Amniotic stem cell (primary cell): ENCODE results near the gene ACTRT2.

Experiments
- DNase-seq: peaks from one replicate; lab custom pipeline; 2025; lab: John Stamatoyannopoulos, UW

Gene ACTRT2

DNA sequence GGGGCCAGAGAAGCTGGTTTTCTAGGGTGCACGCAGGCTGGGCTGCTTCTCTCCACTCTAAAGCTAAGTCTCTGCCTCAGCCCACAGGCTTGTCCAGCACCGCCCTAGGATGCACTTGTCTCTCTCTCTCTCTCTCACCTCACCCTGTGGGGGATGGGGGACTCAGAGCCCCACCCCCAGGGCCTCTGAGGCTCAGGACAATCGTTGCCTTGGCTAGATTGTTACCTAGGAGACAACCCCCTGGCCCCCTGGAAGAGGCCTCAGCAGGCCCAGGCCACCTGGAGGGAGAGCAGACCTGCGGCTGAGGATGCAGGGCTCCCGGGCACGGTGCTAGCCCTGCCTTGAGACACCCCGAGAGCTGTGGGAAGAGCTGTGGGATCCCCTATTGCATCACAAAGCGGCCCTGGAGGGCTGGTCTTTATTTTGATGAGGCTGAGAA is at the start of gene ACTRT2:
ACTRT2 (plus strand) TSS at position 235 of the 439 bp plus-strand sequence. CDS start 220 bp downstream, outside the sequence.
- no peak for DNase-seq

DNA sequence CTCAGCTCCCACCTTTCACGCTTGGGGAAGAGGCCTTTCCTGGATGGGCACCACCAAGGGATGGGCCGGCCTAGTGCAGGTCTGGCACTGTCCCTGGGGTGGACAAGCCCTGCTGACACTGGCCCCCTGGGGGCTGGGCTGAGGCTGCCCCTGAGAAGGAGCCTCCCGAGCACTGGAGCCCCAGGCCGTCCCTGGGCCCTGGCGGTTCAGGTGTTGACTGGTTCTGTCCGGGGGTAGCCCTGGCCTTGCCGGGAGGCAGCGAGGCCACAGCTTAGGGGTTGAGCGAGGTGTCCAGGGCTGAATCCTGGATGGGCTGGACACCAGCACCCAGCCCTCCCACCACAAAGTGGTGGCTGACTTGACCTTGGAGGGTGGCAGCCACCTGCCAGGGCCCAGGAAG is 49.7 kb upstream of the ACTRT2 start:
- no peak for DNase-seq

DNA sequence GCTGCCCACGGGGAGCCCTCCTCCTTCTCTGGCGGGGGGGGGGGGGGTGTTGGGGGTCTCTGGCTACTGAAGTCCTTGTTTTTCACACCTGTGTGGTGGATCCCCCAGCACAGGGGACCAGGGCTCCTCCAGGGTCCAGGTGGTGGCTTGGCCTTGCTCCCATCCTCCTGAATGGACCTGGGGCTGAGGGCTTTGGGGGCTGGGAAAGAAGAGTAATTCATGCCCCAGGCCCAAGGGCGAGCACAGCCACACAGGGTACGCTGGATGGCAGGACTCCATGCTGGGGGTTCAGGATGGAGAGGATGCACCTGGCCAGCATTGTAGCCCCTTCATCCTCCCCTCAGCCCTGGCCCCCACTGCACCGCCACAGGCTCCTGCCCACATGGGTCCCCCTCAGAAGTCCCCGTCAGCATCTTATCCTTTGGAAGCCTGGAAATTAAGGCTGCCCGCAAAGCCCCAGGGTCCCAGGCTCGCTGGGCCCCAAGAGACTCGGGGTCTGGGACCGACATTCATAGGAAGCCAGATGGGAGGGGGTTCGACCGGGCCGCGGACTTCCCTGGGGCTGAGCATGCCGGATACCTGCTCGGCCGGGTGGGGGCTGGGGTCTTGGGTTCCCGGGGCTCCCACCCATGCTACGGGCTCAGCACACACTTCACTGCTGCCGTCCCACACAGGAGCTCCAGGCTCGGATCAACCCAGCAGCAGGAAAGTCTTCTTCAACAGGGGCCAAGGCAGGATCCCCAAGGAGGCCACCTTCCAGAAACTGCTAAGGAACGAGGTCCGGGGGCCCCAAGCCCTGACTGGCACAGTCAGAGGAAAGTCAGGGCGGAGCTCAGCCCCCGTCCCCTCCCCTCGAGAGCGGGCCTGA is 49.0 kb upstream of the ACTRT2 start:
- no peak for DNase-seq

DNA sequence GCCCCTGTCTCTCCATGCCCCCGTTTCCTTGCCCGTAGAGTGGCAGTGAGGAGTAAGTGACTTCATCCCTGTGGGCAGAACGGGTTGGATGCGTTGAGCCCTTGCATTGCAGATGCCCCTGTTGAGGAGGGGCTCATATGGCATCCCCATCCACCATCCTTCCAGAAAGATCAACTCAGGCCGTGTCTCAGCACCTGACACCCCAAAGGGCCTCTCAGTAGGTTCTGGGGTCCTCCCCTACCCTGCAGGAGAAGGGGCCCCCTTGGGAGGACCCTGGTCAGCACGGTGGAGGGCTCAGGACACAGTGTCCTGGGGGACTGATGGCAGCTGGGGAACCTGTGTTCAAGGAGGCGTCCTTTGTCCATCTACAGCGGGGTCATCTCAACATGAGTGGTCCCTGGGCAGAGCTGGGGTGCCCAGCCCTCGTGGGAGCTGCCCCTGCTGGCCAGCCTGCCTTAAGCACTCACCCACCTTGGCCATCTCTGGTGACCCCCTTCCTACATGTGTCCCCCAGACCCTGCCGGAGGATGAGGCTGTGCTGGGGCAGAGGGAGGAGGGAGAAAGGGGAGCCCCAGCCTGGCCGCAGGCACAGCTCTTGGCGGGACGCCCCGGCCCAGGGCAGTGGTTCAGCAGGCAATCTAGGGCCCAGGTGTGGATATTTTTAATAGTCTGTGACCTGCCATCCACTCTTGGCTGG is 48.2 kb upstream of the ACTRT2 start:
- no peak for DNase-seq

DNA sequence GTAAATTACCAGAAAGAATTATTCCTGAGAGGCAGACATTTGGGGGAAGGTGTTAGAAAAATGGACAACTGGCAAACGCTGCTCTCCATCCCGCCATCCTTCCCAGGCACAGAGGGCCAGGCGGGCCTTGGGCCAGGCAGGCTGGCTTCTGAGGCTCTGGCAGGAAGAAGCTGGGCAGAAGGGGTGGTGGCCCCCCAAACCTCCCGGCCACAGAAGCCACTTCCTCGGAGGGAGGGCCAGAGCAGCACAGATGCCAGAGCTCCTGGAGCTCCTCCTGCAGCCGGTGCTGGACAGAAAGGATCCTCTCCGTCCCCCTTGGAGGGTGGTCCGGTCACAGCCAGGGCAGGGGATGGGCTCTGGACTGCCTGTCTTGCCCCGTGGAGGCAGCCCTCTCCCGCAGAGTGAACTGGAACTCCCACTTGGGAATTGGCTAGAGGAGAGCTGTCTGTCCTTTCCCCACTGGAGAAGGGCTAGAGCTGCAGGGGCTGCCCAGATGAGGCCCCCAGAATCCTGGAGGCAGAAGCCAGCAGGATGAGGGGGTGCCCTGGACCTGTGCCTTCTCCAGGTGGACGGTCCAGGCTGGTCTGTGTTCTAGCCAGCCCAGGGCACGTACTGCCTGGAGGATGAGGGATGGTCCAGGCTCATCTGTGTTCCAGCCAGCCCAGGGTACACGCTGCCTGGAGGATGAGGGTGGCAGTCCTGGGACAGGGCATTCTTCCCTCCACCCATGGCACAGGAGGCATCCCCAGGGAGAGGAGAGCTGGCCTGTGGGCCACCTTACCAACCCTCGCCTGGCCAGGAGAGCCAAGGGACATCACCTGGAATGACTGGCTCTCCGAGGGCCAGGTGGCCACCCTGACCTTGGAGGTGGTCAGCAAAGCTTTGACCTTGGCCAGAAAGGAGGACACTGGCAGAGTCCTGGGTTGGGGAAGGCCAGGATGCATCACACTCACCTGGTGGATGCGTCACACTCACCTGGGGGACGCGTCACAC is 47.4 kb upstream of the ACTRT2 start:
- DNase-seq = no peak

DNA sequence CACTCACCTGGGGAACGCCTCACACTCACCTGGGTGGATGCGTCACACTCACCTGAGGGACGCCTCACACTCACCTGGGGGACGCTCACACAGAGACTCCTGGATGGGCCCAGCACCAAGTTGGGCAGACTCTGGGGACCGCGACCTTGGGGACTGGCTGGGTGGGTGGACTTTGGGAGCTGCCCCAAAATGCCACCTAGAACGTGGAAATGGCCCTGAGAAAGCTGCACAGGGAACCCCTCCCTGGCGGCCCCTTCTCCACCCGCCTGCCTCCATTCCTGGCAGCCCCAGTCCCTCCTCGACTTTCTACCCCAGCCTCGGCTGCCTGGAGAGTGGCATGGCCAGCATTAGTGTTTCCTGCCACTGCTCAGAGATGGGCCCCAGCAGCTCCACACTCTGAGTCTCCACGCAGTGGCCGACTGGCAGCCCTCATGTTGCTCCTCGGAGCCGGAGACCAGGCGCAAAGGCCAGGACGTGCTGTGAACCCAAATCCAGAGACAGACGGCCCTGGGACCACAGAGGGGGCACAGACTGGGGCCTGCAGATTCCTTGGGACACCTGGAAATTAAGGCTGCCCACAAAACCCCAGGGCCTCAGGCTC is 46.5 kb upstream of the ACTRT2 start:
- DNase-seq = no peak

DNA sequence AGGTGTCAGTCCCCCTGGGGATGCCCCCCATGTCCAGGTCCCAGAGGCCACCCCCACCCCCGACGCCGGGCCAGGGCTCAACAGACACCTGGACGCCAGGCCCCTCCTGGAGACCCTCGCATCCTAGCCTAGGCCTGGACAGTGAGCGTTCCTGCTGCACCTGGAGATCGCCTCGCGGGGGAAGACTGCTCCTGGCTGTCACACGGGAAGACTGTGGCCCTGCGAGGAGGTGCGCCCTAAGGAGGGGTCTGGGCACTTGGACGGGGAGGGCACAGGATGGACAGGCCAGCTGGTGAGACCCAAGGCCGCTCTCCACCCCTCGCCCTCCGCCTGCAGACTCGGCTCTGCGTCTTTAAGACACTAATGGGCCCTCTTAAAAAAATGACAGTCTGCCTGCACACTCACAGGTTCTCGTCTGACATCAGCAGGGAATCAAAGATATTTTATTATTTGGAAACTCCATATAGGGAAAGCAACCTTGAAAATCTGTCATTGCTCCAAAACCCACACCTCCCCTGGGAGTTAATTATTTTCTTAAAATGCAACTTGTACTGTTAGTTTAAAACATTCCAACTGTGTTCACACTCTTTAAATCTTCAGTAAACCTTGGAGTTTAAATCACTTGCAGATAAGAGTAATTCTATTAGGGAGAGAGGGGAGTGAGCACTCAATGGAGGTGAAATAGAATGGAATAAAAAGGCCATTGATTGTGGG is 45.6 kb upstream of the ACTRT2 start:
- DNase-seq = no peak

DNA sequence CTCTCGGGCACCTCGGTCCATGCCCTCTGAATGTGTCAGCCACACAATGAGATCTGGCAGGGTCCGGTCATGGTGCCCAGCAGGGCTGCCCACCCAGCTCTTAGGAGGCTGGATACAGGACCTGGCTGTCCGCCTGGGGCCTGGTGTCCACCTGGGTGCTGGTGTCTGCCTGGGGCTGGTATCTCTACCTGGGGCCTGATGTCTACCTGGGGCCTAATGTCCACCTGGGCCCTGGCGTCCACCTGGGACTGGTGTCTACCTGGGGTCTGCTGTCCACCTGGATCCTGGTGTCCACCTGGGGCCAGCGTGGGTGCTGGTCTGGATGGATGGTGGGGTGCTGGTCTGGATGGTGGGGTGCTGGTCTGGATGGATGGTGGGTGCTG is 45.1 kb upstream of the ACTRT2 start:
- no peak for DNase-seq

DNA sequence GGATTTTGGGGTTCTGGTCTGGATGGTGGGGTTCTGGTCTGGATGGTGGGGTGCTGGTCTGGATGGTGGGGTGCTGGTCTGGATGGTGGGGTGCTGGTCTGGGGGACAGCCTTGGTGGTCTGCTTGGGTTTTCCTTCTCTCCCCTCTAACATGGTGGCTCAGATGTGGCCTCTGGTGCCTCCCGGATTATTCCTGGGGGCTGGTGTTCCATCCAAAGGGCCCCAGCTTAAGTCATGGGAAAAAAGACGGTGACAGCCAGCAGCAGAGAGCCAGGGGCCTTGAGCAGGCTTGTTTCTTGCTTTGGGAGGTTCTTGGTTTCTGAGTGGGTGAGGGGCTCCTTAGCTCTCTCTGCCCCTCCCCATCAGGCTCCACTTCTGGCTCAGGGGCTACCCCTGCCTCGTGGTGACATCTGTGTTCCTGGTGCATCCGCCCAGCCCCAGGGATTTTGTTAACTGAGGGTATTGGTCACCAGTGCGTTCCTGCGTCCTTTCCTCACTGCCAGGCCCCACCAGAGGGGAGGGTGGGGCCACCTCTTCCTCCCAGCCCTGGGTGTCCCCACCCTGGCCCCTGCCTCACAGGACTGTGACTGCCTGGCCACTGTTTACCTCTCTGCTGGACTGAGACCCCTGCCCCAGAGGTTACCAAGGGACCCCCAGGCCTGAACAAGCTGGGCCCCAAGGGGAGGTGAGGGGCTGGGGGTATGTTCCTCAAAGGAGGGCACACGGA is 43.2 kb upstream of the ACTRT2 start:
- no peak for DNase-seq

DNA sequence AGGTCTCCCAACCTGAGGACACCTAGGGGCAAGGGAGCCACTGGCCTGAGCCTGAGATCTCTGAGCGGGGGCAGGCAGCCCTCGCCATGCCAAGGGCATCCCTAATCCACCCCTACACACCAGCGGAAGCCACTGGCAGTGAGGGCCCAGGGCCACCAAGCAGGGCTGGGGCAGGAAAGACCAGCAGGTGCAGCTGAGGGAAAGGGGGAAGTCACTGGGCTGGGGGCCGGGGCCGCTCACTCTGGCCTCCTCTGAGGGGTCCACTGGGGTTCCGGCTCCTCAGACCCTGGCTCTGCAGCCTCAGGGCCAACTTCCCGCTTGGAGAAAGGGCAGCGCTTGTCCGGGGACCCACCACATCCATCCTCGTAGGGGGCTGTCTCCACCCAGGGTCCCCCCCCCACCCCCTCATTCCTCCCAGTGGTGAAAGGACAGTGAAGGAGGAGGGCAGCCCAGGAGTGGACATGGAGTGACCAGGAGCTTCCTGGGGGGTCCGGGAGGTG is 42.5 kb upstream of the ACTRT2 start:
- DNase-seq = no peak

DNA sequence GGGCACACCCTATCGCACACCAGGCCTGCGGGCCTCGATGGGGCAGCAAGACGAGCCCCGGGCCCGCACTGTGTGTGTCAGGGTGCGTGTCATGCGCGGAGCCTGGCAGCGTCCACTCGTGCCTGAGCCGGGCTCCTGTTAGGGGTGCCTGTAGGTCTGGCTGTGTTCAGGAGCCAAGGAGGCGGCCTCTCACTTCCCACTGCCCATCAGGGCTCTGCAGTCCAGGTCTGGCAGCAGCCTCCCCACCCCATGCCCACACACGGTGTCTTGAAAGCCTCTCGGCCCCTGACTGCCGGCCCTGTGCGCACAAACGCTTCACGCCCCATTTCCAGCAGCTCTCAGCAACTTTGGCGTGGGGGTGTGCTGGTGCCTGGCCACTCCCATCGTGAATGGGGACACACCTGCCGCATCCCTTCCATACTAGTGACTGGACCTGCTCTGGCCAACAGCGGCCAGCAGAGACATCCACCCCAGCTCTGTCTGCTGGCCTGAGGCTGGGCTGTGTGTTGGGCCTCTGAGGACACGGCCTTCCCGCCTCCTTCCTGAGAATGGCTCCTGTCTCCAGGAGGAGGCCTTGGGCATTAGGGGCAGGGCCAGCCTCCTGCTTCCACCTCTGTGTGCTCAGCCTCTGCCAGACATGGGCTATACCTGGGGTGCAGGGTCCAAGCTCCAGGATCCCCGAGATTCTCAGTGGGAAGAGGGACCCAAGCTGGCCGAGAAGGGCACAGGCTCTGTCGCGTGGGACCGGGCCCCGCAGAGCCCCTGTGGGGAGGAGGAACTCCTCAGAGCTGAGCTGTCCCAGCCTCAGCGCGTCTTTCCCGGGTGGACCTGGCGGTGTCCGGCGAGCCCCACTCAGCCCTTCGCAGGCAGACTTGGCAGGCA is 41.8 kb upstream of the ACTRT2 start:
- no peak for DNase-seq

DNA sequence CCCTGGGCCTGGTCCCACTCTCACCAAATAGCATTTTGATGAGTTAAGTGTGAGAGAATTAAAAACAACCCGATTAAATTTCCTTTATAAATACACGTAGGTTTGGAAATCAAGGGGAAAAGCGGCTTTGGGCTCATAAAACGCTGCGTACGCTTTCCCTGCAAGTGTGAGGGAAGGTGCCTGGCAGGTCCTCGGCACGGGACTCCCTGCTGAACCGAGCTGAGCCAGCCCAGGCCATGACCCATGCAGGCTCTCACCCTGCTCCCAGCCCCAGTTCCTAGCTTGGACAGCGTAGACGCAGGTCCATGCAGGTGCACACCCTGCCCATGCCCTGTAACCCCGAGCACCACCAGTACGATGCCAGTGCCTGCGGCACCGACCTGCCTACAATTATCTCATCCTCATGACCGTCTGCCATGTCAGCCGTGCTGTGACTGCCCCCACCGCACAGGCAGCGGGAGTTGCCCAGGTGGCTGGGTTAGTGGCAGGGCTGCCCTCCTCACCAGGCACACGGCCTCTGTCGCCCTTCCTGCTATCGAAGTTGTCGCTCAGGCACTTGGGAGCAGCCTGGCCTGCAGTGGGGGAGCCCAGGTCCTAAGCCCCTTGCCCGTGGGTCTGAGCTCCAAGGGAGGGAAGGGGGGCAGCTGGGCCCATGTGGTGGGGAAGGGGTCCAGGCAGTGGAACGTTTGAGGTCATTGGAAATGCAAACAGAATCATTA is 41.0 kb upstream of the ACTRT2 start:
- no peak for DNase-seq

DNA sequence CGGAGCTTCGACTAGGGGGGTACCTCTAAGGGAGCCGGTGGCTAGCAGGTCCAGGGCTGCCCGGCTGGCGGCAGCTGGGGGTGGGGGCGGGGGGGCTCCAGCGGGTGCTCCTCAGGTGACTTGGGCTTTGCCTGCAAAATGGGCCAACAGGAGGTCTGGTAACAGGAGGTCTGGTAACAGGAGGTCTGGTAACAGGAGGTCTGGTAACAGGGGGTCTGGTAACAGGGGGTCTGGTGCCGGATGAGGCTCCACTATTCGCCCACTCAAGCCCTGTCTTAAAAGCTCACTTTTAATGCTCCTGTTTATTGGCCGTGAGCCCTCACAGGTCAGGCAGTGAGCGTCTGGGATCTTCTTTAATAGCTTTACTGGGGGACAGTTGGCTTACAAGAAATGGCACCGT is 40.4 kb upstream of the ACTRT2 start:
- no peak for DNase-seq

DNA sequence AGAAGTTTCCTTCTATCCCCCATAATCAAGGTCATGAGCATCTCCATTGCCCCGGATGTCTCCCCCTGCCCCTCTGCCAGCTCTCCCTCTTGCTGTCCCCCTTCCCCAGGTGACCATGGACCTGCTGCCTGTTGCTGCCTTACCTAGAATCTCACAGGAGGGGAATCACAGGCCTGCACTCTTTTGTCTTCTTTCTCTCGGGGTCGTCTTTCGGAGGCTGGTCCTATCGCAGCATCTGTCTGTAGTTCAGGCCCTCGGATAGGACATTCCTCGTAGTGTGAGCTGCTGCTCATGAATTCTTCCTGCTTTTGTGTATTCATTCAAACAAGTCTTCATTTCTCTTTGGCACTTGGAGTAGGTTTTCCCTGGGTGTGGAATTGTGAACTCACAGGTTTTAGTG is 39.9 kb upstream of the ACTRT2 start:
- no peak for DNase-seq

DNA sequence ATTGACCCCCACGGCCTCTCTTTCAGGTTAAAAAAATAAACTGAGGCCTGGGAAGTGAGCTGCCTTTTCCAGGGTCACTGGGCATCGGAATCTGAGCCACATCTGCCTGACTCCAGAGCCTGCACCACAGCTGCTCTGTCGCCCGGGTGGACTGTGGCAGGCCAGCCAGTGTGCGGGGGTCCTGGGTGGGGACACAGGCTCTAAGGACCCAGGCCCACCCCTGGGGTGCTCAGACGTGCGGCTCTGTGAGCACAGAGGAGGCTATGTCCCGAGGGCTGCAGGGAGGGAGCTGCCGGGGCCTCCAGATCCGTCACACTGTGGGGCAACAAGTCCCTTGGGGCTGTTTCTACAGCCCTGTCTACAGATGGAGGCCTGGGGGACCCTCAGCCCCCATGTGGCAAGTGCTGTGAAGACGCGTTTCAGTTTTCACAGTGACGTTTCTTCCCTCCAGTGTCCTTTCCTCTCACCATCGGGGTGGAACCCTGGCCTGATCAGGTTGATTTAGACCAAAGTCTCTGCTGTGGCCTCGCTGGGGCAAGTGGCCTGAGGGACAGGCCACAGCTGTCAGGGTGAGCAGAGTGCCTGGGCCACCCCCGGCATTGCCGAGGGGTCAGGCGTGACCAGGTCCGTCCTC is 39.2 kb upstream of the ACTRT2 start:
- DNase-seq = no peak

DNA sequence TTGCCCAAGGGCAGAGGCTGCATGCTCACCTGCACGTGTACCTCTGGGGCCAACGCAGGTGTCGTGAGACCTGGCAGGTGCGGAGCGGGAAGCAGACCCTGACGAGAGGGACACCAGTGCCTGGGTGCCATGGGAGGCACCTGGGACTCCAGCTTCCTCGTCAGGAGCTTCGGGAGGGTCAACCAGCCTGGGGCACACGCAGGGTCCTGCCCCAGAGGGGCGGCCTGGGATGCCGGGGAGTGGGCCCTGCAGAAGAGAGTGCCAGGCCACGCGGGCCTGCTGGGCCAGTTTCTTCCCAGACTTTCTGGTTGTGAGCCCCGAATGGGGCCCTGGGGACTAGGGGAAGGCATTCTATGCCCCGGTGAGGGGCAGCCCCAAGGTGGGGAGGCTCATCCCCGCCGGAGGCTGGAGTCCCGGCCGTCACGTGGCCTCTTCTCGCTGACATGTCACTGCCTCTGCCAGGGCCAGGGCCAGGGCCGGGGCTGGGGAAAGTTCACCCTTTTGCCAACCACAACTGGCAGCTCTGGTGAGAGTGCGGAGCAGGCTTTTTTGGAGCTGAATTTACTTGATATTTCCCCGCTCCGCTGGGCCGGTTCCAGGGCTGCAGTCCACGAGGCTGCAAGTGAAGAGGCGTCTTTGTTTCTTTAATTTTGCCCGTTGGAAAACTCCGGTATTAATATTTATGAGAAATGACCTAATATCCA is 38.5 kb upstream of the ACTRT2 start:
- DNase-seq = no peak

DNA sequence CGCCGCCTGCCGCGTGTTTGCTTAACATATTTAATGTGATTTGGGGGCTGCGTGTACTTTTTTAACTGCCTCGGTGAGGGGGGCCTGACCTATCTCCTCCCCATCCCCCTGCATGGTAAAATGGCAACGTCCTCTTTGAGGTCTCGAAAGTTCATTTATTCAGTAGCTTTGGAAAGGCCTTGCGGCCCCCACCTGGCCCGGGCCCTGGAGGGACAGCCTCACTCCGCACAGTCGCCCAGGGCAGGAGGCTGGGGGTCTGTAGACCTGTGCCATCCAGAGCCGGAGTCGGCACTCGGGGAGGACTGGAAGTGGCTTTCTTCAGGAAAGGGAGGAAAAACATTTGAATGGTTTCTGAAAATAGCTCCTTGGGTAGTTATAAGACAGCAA is 38.0 kb upstream of the ACTRT2 start:
- DNase-seq = no peak
